ENCODE results near the gene GP1BB.

- TF ChIP-seq, protein P1, sequence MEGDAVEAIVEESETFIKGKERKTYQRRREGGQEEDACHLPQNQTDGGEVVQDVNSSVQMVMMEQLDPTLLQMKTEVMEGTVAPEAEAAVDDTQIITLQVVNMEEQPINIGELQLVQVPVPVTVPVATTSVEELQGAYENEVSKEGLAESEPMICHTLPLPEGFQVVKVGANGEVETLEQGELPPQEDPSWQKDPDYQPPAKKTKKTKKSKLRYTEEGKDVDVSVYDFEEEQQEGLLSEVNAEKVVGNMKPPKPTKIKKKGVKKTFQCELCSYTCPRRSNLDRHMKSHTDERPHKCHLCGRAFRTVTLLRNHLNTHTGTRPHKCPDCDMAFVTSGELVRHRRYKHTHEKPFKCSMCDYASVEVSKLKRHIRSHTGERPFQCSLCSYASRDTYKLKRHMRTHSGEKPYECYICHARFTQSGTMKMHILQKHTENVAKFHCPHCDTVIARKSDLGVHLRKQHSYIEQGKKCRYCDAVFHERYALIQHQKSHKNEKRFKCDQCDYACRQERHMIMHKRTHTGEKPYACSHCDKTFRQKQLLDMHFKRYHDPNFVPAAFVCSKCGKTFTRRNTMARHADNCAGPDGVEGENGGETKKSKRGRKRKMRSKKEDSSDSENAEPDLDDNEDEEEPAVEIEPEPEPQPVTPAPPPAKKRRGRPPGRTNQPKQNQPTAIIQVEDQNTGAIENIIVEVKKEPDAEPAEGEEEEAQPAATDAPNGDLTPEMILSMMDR (conservative IDR thresholded peaks at IDR 0.05 in 1 of 2, IDR thresholded peaks at IDR 0.05 in 1 of 2; ENCODE audit: extremely low read depth in 1 of 2, insufficient read depth in 1 of 2, low read depth in 1 of 2, low read length in 2 of 2) = no peak
- no peak for TF ChIP-seq EZH2 (IDR thresholded peaks at IDR 0.05; ENCODE audit: borderline replicate concordance, low read length)
Measured at GRCh38 chr22:19767427-19768341, 44.3 kb downstream of the GP1BB start.

Measured in mammary epithelial cell (primary cell).